COLO829 (cell line): ENCODE measurements around the gene ALK.
A peak's percentile ranks its signal among the peaks of the same experiment; 100 is the strongest.

Source experiments
- DNase-seq: peaks from one replicate; pipeline ENCODE4 v3.0.0; 2012; ENCODE audit warnings: low spot score

Gene ALK

DNA sequence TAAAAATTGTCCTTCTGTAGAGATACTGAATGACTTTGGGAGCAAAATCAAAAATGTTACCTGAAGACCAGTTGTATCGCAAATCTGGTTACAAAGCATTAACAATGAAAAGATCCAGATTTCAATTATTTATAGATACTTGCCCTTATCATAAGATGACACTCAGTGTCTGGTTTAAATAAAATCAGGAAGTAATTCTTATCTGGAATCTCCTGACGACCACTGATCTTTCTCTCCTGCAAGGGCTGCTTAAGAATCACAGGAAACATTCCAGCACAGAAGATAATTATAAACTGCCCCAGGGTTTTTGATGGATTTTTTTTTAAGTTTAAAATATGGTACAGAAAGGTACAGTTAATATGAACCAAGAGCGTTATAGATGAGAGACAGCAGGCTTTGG, 205.7 kb downstream of the ALK start:
- no peak for DNase-seq

DNA sequence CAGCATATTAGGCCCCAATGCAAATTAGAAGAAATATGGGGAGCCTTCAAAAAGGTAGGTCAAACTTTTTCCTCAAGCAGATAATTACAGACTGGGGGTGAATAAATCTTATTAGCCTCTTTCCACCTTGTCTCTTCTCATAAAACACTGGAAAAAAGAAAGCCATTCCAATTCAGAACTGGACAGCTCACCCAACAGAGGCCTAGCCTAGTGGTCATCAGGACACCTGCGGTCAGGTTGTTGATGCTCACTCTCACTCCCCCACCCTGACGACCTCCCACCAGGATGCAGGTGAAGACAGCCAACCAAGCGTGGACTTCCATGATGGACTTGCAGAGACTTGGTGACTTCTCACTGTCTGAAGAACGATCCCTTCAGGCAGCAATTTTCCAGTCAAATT, 207.1 kb downstream of the ALK start:
- DNase-seq: no peak

DNA sequence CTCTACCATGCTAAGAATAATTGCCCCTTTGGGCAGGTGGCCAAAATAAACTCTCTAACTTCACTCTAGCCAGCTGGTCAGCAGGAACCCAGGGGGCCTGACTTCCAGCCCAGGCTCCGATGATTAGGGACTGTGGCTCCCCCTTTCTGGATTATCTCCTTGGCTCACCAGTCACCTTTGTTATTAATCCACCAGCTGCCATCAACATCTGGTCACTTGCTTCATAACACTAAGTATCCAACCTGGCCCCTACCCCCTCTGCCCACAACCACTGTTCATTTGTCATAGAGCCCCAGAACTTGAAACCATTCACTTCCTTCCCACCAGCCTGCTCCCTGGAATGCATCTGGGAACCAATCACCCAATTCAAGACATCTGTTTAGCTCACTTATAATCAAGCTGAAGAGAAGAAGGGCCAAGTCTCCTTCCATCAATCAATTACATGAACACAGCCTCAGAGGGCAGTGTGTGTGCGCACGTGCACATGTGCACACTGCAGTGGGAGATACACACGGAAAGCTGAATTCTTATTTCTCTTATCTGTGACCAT, 215.1 kb downstream of the ALK start:
- DNase-seq: no peak

DNA sequence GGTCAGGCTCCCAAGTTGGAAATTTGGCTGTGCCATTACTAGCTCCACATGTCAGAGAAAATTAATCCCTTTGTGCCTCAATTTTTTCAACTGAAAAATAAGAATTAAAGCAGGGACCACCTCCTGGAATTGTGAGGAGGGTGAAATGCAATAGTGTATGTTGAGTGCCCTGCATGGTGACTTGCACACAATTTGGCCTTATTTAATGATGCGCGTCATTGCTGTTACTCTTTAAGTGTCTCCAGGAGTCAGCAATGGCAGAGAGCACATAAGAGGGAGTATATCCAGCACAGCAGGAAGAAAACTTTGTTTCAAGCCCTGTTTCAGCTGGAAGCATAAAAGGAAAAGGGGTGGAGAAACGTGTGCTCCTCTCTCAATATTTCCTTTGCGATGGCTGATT, 215.8 kb downstream of the ALK start:
- DNase-seq: no peak

DNA sequence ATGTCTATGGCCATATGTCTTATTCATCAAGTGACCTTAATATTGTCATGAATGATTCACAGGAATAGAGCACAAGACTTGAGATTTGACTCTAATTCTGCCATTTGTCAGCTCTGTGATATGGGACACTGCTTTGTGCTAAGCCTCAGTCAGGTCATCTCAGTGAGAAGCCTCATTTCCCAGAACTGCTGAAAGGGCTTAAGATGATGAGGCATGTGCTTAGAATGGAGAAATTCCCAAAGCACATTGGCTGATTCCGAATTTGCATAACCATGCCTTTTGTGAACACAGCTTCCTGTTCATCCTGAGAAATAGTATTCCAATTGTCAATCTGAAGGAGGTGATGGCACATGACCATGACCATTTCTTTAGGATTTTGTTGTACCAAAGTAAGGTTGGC, 218.1 kb downstream of the ALK start:
- no peak for DNase-seq

DNA sequence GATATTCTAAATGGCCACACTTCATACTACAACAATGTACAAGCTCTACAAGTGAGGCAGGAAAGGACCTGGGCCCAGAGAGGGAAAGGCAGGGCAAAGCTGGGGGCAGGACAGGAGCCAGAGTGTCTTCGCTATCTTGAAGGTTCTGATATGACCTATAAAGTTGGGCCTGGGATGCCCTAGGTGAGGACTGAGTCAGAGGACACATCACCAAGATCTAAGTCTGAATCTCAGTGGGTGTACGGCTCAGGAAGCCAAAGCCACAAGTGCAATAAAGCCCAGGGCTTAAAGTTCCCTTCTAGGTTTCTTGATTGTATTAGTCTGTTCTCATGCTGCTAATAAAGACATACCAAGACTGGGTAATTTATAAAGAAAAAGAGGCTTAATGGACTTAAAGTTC, 219.1 kb downstream of the ALK start:
- no peak for DNase-seq

DNA sequence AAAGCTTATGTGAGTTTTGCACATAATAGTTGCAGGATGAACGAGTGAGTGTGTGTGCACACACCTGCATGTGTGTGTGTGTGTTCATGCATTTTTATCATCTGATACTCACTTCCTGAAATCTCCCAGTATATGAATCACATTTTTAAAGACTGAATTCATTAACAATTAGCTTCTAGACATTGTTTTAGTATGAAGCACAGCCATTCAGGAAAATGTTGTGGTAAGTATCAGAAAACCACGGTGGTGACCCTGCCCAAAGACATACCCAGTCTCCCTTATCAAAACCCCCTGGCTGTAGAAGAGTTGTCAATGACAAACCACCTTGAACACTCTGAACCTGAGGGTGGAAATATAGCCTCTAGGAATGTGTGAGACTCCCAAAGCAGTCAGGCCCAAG, 220.8 kb downstream of the ALK start:
- peak; percentile 26 for DNase-seq

DNA sequence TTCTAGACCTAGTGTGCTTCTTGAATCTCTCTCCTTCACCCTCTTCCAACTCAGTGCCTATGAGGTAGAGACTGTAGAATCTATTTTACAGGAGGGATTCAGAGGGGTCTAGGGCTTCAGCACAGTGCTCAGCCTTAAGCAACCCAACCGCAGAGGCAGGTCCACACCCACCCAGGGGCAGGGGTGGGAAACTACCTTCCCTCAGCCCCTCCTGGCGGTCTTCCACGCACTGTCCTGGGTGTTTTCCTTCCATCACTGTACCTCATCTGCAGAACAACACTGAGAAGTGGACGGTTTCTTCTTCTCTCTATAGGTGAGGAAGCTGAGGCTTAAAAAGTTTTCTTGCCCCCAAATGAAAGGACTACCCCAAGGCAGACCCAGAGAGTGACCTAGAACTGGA, 222.3 kb downstream of the ALK start:
- DNase-seq: no peak

DNA sequence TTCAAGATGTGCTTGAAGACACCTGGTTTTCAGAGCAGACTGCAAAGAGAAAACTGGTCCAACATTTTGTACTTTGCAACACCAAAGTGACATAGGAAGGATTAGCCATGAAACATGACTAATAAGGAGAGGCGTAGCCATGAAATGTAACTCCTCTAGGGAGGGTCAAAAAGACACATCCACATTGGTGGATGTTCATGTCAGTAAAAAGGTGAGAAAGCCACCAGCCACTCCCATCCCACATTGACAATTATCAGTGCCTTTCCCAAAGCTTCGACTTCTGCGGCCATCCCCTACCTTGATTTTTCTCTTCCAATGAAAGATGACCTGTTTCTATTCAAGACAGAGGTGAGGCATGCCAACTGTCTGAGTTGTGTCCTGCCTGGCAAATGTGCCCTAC, 223.2 kb downstream of the ALK start:
- no peak for DNase-seq

DNA sequence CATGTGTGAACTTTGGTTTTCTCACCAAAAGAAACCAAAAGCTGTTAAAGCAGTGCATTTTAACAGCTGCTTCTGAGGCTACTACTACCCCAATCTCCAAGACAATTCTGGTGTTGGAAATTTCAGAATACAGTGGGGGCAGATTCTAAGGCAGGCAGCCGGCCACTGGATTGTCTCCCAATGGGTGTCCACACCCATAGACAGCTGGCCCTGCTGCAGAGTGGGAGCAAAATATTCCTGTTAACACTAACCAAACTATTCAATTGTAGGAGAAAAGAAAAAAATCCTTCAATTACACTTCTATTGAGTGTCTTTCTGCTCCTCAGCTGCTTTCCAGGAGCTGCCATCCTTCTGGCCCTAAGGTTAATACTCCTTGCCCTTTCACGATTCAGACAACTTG, 223.7 kb downstream of the ALK start:
- DNase-seq: no peak

DNA sequence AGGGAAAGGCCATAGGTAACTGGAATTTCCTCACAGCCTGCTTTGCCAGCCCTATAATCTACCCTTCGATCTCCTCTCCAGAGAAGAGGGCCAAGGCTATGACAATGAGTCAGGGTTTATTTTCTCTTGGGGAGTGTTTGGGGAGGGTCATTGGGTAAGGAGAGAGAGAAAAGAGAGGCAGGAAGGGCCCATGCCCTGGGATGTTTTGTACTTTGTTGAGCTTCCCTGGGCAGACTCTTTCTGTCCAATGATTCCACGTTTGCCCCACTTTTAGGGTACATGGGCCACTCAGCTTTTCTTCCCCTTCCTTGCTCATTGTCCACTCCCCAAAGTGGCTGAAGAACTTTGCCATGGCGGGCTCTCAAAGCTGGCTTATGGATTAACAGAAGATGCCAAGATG, 224.2 kb downstream of the ALK start:
- no peak for DNase-seq

DNA sequence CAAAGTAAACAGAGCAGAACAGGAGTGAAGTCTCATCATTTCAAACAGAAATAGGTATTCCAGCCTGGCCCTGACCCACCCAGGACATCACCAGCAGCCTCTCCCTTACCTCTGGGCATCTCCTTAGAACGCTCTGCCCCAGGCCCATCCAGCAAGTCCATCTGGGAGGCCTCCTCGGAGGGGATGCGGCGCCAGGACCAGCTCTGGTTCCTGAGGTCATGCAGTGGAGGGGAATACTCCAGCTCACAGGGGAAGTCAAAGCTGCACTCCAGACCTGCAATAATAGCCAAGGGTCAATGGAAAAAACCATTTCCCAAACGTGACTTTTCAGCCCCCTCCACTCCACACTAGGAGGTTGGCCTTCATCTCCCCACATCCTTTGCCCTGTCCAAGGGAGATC, 226.6 kb downstream of the ALK start:
- DNase-seq: no peak

DNA sequence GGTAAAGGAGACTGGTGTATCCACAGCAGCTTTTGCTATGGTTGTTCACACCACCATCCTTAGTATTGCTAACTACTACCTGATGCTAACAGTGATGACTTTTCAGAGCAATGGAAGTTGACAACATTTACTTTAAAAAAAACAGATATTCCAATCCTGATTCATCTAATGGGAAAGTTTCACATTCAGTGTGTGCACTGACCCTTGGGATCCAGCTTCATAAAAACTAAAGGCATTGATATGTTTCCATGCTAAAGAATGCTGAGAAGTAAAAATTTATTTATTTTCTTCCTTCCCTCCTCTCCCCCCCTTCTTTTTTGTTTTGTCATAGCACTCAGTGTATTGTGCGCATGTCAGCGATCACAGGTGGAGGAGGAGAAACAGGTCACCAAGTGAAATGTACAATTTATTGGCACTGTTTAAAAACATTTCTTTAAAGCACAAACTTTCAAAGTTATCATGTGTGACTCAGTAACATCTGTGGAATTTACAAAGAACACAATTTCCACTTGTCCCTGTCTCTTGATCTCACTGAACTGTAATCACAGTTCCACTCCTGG, 229.9 kb downstream of the ALK start:
- DNase-seq: no peak

DNA sequence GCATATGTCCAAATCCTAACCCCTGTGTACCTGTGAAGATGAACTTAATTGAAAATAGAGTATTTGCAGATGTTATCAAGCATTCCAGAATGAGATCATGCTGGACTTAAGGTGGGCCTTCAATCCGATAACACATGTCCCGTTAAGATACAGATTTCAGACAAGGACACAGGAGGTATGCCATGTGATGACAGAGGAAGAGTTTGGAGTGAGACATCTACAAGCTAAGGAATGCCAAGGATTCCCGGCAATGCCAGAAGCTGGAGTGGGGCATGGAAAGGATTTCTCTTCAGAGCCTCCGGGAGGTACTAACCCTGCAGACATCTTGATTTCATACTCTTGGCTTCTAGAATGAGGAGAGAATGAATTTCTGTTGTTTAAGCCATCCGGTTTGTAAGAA, 231.7 kb downstream of the ALK start:
- no peak for DNase-seq

DNA sequence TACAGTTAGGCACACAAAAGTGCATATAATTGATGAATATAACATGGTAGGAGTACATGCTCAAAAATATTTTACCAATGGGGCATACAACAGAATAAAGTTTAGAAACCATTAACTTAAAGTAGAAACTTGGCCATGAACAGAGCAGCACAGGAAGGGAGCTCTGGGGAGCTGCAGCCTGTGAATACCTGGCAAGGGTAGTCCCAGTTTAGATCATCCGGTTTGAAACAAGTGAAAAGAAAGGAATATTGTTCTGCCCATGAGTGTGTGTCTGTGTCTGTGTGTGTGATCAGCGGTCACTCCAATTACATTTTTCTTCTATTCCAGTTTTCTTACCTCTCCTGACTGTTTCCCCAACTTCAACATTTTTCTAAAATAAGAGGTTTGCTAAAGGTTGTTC, 233.0 kb downstream of the ALK start:
- peak; percentile 35 for DNase-seq

DNA sequence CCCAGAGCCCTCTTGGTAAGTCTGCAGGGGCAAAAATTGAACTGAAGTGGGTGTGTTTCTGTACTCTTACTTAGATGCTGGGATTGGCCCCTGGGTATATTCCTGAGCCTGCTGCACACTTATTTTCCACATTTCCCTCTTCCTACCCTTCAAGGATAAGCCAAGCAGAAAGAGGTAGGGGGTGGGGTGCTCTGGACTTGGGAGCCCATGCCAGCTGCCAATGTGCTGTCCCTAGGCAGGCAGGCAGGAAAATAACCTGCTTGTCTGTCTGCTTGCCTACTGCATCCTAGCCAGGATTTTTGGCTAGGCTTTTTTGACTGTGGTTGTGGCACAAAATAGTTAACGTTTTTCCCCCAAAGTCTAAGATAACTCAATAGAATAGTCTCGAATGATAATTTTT, 234.3 kb downstream of the ALK start:
- no peak for DNase-seq

DNA sequence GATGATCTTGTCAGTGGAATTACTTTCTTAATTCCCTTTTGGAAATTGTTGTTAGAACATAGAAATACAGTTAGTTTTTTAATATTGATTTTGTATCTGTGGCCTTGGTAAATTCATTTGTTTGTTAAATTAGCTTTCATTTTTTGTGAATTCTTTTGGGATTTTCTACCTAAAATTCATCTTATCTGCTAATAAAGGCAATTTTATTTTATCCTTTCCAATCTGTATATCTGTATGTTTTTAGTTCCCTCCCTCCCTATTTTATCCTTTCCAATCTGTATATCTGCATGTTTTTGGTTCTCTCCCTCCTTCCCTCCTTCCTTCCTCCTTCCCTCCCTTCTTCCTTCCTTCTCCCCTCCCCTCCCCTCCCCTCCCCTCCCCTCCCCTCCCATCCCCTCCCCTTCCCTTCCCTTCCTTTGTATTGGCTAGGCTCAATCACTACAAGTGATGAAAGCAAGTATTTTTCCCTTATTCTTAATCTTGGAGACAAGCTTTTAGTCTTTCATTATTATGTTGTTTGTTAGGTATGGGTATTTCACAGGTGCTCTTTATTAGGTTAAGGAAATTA, 244.4 kb downstream of the ALK start:
- DNase-seq: no peak

DNA sequence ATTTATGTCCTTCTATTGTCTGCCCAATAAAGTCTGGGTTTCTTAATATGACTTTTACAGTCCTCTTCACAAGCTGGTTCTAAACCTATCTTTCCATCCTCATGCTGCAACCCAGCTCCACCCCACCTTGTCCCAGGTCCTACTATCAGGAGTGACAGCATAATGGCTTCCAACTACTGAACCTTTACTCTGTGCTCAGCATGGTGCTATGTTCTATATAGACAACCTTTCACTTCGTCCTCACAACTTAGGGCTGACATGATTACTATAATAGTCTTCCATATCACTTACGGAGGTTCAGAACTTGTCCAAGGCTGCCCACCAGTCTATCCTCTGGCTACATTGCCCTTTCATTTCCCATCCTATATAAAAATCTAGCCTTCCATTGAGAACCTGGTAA, 256.8 kb downstream of the ALK start:
- no peak for DNase-seq

DNA sequence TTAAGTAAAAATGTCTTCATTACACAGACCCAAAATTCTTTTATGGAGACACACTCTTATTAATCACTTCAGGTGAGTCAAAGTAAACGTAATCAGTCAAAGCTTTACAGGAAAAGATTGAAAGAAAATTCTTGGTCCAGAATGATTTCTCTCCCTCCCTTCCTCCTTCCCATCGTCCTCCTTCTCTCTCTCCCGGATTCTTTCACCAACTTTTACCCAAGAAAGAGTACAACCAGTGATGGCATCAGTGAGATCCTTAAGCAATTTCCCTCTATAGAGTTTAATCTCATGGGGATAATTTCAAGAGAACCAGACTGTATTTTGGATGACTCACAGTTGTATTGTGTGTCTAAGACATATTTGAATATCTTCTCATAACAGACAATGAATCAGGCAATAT, 258.1 kb downstream of the ALK start:
- DNase-seq: peak; percentile 12

DNA sequence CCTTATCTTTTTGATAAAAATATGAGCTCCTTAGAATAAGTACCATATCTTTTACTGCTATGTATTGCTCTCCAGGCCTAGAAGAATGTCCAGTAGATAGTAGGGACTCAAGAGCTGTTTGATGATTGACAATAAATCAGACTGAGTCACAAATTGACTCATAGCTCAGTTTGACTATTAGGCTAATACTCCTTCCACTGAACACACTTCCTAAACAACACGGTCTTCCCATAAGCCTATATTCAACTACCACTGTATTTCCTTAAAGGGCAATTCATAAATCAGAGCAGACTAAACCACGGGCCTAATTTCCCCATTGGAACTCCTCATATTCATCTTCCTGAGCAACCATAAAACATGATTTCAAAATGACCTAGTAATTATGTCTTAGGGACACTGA, 258.5 kb downstream of the ALK start:
- DNase-seq: no peak

DNA sequence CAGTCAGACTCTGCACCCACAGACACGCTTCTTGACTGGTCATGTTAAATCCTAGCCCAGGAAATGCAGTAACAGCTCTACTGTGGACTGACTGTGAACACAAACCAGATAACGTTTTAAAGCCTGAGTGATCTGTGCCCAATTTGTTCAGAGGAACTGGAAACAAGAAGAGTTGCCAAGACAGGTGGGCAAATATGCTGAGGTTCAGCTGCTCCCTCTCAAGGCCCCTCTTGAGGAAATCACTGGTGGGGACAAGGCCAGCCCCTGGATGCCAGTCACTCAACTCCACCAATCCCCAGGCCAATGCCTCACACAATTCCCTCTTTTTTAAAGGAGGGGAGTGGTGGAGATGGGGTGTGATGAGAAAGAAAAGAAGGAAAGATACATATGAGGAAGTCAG, 261.2 kb downstream of the ALK start:
- no peak for DNase-seq

DNA sequence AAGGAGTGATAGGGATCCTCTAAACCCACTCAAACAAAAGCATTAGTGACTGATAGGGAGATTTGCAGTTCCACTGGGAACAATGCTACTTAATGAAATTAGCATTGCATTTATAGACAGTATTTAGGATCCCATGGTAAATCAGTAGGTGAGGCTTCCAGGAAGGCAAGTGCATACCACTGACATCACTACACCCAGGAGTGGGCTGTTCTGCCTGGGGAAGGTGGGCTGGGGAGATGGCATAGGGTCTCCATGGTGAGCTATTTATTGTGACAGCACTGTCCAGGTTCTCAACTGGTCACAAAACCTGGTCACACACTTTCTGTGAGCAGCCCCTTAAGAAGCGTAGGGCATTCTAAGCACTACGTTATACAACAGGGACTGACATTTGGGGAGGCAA, 262.2 kb downstream of the ALK start:
- DNase-seq: no peak

DNA sequence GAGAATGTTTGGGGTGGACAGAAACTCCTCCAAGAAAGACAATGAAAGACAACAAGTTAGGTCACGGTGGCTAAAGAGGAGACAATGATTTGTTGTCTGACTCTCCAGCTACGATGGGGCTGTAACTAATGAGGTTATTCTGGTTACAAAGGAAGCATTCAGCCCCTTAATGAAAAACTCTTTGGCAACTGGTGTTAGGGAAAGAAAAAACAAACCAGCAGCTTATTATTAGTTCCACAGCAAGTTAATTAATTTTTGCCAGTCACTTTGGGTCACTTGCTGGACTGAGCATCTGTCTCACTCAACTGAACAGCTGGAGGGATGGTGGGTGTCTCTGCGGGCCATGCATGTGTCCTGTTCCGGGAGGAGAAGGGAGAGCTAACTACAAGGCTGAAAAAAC, 263.7 kb downstream of the ALK start:
- peak; percentile 70 for DNase-seq

DNA sequence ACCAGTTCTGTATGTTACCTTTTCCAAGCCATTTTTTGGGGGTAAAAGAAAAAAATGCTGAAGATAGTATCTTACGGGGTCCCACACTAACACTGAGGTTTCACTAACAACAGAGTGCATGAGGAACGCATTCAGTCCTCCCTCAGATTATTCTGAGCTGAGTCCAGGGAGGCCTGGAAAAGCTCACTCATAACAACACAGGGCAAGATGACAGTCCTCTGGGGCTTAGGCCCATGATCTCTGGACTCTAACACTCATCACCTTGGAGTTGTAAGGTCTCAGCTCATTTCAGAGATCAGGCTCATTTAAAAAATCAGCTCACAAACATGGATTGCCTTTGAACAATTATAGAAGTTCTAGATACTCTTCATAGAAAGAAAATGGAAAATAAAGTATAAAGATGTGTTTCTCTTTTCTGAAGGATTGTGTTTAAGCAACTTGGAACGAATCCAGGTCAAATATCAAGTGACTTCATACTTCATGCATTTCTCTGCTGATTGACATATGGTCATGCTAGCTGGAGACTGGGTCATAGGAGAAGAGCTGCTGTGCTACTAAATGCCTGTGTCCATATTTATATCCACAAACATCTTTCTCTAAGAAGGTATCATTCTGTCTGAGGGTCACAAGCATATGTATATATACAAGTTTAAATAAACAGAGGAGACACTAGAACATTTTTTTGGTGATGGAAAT, 265.8 kb downstream of the ALK start:
- no peak for DNase-seq
